H1 (cell line): ENCODE results near the gene RBP3.

Experiments
- CHD1 ChIP-seq: IDR thresholded peaks from 2 replicates; pipeline ENCODE4 v1.6.1; 2012; ENCODE audit warnings: low read depth, low read length, improper control_type of control experiment
- EP300 ChIP-seq, 2 experiments: IDR thresholded peaks; 1 replicate in 1 of 2; 2 replicates in 1 of 2; pipeline ENCODE4 v1.6.1; 2011 to 2012; ENCODE audit warnings: low read depth in 2 of 2, low read length in 2 of 2, mild to moderate bottlenecking in 2 of 2, borderline replicate concordance in 1 of 2, inconsistent platforms in 1 of 2, moderate library complexity in 1 of 2
- POLR2AphosphoS5 ChIP-seq: IDR thresholded peaks from 2 replicates; pipeline ENCODE4 v1.6.1; 2011; ENCODE audit warnings: low read depth, low read length
- RFX5 ChIP-seq: IDR thresholded peaks from 2 replicates; pipeline ENCODE4 v1.6.1; 2011; ENCODE audit warnings: low read depth, low read length, improper control_type of control experiment, borderline replicate concordance
- SAP30 ChIP-seq: fragments of 300-600 bp; sonication (generic); IDR thresholded peaks from 2 replicates; pipeline ENCODE4 v1.7.1; 2012; ENCODE audit warnings: low read length, moderate library complexity, mild to moderate bottlenecking, inconsistent platforms; ENCODE audit not compliant: insufficient read depth, insufficient replicate concordance
- SIX5 ChIP-seq: IDR thresholded peaks from 2 replicates; pipeline ENCODE4 v1.6.1; 2011; ENCODE audit warnings: mild to moderate bottlenecking, low read depth, low read length
- TF ChIP-seq, protein P1 (sequence below), 3 experiments: IDR thresholded peaks; 1 replicate in 2 of 3; 2 replicates in 1 of 3; pipeline versions ENCODE4 v1.5.1 to v1.6.1; 2011; ENCODE audit warnings: low read length in 3 of 3, mild to moderate bottlenecking in 3 of 3, inconsistent platforms in 2 of 3, low read depth in 1 of 3, moderate library complexity in 1 of 3; ENCODE audit not compliant: insufficient read depth in 1 of 3; ENCODE audit errors: control extremely low read depth in 1 of 3

DNA sequence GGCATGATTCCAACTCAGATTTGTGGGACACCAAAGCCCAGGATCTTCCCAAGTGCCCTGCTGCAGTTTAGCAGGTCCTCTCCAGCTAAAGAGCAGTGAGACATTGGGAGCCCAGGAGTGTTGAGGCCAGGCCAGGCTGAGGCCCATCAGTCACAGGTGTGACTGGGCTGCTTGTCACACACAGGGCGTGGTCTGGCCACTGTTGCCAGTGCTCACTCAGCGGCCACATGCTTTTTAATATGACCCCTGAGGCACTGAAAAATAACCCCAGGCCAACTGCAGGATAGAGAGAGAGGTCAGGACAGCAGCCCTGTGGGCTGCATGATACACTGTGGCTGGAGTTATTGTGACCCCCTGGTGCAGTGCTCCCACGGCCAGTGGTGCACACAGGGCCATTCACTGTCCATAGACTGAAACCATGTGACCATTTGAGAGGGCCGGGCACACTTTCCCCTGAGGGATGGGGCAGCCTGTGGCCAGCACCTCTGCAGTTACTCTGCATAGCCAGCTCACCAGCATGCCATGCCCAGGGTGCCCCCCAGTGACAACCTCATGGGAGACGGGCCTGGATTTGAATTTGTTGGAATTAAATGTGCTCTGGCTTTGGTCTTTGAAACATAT is 21.7 kb upstream of the RBP3 start:
- TF ChIP-seq CHD1, result no peak
- TF ChIP-seq, protein P1, sequence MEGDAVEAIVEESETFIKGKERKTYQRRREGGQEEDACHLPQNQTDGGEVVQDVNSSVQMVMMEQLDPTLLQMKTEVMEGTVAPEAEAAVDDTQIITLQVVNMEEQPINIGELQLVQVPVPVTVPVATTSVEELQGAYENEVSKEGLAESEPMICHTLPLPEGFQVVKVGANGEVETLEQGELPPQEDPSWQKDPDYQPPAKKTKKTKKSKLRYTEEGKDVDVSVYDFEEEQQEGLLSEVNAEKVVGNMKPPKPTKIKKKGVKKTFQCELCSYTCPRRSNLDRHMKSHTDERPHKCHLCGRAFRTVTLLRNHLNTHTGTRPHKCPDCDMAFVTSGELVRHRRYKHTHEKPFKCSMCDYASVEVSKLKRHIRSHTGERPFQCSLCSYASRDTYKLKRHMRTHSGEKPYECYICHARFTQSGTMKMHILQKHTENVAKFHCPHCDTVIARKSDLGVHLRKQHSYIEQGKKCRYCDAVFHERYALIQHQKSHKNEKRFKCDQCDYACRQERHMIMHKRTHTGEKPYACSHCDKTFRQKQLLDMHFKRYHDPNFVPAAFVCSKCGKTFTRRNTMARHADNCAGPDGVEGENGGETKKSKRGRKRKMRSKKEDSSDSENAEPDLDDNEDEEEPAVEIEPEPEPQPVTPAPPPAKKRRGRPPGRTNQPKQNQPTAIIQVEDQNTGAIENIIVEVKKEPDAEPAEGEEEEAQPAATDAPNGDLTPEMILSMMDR (IDR thresholded peaks at IDR 0.05; ENCODE audit: control extremely low read depth in 1 of 3, insufficient read depth in 1 of 3, low read depth in 1 of 3, low read length in 3 of 3), result no peak
- TF ChIP-seq SIX5, result no peak
- TF ChIP-seq RFX5, result no peak
- TF ChIP-seq EP300 (IDR thresholded peaks at IDR 0.05; ENCODE audit: borderline replicate concordance in 1 of 2, low read depth in 2 of 2, low read length in 2 of 2), result no peak
- no peak for TF ChIP-seq SAP30
- TF ChIP-seq POLR2AphosphoS5, result no peak
